Muscle of arm (tissue), 12 donors: ENCODE measurements around the gene NUDT9. TPM values are rescaled to one million over a fixed set of nuclear protein-coding genes. Genes with fewer than 3 reads are reported as not detected.
A peak's percentile ranks its signal among the peaks of the same experiment; 100 is the strongest.
"Not testable (repeated sequence)": the region's sequence is repeated elsewhere in the genome, so short reads cannot be mapped to it uniquely, and the experiment has no call there.

Experiments
- DNase-seq: peaks from one replicate; pipeline ENCODE4 v3.0.0-alpha.2; 2013
- polyA plus RNA-seq, 12 donors: library from polyadenylated mRNA; unstranded; fragments of 120-200 nt; gene quantifications; one replicate each; pipeline ENCODE4 v1.2.1, GENCODE V29; 2013; ENCODE audit not compliant: insufficient read length in 12 of 12

The NUDT9 gene
- polyA plus RNA-seq, 12 donors: 26.5 to 52.3 (median 31.7) TPM; not detected in 1

DNA sequence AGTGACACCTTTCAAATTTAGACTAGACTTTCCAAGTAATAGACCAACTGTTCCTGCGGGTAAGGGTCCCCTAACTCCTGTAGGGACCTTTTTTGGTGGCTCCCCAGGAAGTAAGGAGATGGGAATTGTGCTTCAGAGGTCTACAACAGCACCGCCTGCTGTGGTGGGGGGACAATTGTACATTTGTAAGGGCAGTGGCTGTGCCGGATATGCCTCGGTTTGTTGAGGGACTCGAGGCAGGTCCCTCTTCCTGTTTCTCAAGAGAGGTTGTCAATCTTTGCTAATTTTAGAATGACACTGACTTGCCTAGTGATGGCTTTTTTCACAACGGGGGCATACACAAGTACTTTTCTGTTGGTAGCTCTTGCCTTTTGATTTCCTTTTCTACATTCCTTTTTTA, 15.9 kb upstream of the NUDT9 start:
- no peak for DNase-seq

DNA sequence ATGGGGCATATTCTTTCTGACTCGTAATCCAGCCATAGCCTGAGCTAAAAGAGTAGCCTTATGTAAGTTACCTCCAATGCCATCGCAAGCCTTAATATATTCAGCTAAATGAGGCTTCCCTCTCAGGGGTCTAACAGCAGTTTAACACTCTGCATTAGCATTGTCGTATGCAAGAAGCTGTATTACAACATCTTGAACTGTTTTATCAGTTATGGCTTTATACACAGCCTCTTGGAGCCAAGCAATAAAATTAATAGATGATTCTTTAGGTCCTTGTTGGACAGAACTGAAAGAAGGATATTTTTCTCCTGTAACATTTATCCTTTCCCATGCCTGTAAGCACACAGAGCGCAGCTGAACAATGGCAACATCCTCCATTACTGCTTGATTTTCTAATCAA, 15.5 kb upstream of the NUDT9 start:
- not testable (repeated sequence) for DNase-seq

- DNase-seq: no peak
Measured at GRCh38 chr4:87409420-87409939, 12.9 kb upstream of the NUDT9 start.

GRCh38 chr4:87410157-87410556, 12.2 kb upstream of the NUDT9 start:
- DNase-seq: no peak

GRCh38 chr4:87410679-87411078, 11.7 kb upstream of the NUDT9 start:
- no peak for DNase-seq

- no peak for DNase-seq
Measured at GRCh38 chr4:87414816-87415215, 7.6 kb upstream of the NUDT9 start.

GRCh38 chr4:87416965-87417364, 5.4 kb upstream of the NUDT9 start:
- DNase-seq: no peak

- DNase-seq: not testable (repeated sequence)
Measured at GRCh38 chr4:87418410-87418809, 4.0 kb upstream of the NUDT9 start.

- DNase-seq: no peak
Measured at GRCh38 chr4:87419578-87420249, 2.7 kb upstream of the NUDT9 start.

DNA sequence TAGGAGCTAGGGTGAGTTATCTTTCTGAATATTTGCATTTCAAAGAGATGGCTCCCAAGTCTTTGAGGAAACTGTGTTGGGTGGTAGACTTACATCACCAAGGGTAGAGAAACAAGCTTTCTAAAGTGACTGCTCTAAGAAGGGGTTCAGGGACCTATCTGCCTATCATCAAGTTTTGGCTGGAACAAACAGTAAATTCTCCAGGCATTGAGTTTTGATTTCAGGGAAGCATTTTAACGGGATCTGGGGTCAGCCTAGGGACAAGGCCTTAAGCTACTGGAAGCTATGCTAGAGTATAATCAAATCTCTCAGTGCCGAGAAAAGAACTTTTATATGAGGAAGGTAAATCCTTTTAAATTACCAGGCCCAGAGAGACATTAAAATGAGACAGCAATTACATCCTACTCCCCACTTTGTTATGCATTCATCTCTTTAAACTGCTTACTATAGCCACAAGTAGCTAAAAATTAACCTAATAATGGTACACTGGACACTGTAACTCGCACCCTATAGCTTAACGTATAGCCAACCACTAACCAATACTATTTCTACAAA, 2.0 kb upstream of the NUDT9 start:
- DNase-seq: no peak

- DNase-seq: peak; percentile 12
Measured at GRCh38 chr4:87423317-87424098, 1.1 kb downstream of the NUDT9 start.

- DNase-seq: peak; percentile 16
Measured at GRCh38 chr4:87424099-87424543, 1.7 kb downstream of the NUDT9 start.

DNA sequence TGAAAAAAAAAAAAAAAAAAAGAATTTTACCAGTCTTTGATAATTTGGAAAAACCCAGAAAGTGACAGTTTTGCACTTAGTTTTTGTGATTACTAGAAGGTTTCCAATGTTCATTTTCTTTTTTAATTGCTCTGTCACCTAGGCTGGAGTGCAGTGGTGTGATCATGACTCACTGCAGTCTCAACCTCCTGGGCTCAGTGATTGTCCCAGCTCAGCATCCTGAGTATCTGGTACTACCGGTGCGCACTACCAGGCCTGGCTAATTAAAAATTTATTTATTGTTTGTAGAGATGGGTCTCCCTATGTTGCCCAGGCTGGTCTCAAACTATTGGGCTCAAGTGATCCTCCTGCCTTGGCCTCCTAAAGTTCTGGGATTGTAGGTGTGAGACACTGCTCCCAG, 3.3 kb downstream of the NUDT9 start:
- DNase-seq: no peak

DNA sequence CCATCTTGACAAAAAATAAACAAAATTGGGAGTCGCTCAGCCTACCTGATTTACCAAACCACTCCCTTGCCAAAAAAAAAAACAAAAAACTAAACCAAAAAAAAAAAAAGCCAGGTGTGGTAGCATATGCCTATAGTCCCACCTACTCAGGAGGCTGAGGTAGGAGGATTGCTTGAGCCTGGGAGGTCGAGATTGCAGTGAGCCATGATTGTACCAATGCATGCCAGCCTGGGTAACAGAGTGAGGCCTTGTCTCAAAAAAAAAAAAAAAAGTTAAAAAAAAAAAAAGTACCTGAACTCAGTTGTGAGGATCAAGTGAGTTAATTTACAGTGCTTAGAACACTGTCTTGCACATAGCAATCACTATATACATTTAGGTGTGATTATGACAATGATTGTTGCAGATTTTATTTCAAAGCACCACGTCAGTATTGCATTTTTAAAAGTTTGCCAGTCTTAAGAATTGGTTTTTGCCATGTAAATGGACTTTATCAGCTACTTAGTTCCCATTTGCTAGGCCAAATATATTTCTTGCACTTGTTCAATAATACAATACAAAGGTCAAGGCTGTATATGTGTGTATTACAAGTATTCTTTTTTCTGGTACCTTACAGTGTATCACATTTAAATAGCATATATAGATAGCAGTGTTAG, 4.6 kb downstream of the NUDT9 start:
- DNase-seq: no peak

GRCh38 chr4:87427518-87427868, 5.1 kb downstream of the NUDT9 start:
- DNase-seq: no peak

- DNase-seq: no peak
Measured at GRCh38 chr4:87428979-87429378, 6.6 kb downstream of the NUDT9 start.

GRCh38 chr4:87430038-87430437, 7.7 kb downstream of the NUDT9 start:
- DNase-seq: no peak

DNA sequence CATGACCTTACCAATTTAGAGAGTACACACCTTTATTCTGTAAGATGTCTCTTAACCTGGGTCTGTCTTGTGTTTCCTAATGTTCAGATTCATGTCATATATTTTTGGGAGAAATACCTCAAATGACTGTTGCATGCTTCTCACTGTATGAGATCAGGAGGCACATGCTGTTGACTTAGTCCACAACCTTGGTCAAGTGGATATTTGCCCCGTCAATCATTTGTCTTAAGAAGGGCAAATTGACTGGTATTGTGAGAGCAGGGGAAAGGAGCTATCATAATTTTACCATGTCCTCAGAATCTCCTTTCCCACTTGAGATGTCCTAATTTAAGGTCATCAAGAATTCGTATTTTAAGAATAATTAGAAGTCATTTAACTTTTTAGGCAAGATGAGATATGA, 11.0 kb downstream of the NUDT9 start:
- no peak for DNase-seq

DNA sequence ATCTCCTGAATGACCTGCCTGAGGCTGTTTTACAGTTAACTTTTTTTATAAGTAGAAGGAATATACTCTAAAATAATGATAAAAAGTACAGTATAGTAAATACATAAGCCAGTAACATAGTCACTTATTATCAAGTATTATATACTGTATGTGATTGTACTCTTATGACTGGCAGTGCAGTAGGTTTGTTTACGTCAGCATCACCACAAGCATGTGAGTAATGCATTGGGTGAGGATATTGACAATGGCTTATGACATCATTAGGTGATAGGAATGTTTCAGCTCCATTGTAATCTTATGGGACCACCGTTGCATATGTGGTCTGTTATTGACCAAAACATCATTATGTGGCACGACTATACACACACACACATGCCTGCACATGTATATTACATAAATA, 20.5 kb downstream of the NUDT9 start:
- no peak for DNase-seq

DNA sequence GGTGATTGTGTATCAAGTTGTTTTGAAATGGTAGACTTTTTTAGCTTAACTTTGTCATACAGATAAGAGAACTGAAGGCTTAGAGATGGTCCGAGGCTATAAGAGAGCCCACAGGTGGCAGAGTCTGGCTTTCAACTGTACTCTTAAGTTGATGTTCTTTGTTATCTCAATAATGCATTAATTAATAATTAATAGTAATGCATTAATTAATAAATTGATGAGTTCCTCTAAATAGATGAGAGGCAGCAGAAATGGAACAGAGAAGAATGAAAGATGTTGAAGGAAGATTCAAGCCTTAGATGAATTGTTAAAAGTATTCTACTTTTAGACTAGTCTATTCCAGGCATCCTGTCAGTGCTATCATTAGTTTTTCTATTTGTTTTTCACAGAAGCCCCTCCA, 22.4 kb downstream of the NUDT9 start:
- no peak for DNase-seq

DNA sequence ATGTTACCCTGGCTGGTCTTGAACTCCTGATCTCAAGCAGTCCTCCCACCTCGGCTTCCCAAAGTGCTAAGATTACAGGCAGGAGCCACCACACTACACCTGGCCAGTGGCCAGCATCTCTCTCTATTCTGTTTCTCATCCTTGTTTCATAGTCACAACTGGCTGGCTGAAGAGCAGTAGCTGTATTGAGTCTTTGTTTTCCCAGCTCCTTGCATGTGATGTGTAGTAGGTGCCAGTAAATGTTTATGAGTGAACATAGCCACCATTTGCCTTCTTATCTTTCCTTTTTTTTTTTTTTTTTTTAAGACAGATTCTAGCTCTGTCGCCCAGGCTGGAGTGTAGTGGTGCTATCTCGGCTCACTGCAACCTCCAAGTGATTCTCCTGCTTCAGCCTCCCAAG, 23.6 kb downstream of the NUDT9 start:
- DNase-seq: no peak

GRCh38 chr4:87446375-87446774, 24.0 kb downstream of the NUDT9 start:
- DNase-seq: not testable (repeated sequence)
